K562 treated with DMSO at 1 percent for 24 hours (cell line): ENCODE measurements around the gene RTN4RL1. TPM values are rescaled to one million over a fixed set of nuclear protein-coding genes. Genes with fewer than 3 reads are reported as not detected.

ENCODE experiments used
- total RNA-seq: library from RNA; unstranded; fragments of 300-600 nt; gene quantifications from 2 replicates; pipeline ENCODE4 v1.2.3, GENCODE V29; 2022; ENCODE audit warnings: low read depth; ENCODE audit not compliant: insufficient read depth

RTN4RL1 gene, protein sequence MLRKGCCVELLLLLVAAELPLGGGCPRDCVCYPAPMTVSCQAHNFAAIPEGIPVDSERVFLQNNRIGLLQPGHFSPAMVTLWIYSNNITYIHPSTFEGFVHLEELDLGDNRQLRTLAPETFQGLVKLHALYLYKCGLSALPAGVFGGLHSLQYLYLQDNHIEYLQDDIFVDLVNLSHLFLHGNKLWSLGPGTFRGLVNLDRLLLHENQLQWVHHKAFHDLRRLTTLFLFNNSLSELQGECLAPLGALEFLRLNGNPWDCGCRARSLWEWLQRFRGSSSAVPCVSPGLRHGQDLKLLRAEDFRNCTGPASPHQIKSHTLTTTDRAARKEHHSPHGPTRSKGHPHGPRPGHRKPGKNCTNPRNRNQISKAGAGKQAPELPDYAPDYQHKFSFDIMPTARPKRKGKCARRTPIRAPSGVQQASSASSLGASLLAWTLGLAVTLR
- total RNA-seq = 0.08 TPM in 1 of 2 replicates, not detected in the other

GRCh38 chr17:2025220-2025621 lies at the start of gene RTN4RL1:
TSS of gene RTN4RL1 (minus strand) at chr17:2025334. CDS start at chr17:2024865, 469 bp downstream.

GRCh38 chr17:2054512-2055291 lies 29.6 kb upstream of the RTN4RL1 start, which contains the start of gene HIC1:
TSS of gene HIC1 (plus strand) at chr17:2055103. CDS start at chr17:2056691, 1,588 bp downstream.

DNA sequence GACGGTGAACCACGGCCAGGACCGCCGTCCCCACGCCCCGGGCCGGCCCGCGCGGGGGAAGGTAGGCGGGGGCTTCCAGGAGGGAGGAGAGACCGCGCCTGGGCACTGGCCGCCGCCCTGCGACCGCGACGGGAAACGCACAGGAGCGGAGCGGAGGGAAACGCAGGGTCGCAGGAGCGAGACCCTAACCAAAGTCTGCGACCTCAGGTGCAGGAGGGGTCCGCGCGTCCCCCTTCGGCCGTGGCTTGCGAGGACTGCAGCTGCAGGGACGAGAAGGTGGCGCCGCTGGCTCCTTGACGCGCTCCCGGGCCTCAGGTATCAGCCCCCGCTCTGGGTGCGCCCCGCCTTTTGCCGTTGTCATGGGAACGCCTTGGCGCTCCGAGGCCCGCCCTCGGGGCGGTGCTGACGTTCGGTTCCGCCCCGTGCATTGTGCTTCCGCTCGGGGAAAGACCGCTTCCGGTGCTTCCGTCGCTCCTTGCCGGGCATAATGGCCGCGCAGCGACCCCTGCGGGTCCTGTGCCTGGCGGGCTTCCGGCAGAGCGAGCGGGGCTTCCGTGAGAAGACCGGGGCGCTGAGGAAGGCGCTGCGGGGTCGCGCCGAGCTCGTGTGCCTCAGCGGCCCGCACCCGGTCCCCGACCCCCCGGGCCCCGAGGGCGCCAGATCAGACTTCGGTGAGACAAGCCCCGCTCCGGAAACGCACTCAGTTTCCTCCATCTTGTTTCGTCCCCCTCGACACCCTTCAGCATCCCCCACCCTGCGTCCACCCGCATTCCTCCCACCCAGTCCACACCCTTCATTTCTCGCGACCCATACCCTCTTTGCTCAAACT lies 16.6 kb upstream of the RTN4RL1 start, which contains the start of gene OVCA2:
Gene OVCA2, plus strand, starts transcription at position 462 of the 829 bp plus-strand sequence. Its CDS starts 26 bp downstream, at position 488.

DNA sequence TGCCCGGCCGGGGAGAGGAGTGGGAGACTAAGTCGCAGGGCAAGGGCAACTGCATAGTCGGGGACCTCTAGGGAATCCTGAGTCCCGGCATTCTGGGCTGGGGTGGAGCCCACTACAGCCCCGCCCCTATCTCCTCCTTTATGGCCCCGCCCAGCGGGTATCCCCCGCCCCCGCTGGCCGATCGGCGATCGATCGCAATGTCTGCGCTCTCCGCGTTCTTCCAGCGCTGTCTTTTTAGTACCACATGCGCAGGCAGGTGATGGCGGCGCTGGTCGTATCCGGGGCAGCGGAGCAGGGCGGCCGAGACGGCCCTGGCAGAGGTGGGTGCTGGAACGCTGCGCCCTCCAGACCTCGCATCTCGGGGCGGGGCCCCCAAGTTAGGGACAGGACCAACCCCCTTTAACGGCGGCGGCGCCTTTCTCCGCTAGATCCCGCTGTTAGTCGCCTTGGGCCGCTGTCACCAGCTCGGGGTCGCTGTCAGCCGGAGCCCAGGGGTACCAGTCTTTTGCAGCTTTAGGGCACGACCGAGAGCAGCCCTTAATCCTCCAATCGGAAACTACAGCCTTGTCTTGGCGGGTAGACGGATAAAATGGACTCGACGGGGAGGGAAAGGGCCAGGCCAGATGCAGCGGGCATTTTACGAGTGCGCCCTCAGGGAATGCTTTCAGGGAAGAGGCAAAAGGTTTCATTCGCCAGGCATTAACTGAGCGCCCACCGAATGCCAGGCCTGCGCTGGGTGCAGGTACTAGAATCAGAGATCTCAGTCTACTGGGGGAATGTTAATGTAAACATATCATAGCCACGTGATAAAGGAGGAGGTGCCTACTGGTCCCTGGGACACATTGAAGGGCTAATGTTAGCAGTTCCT lies 5.0 kb upstream of the RTN4RL1 start, which contains the start of gene DPH1:
Gene DPH1, plus strand, starts transcription at position 243 of the 868 bp plus-strand sequence. Its CDS starts 17 bp downstream, at position 260.

Other genes with a start within 250 kb of the RTN4RL1 start
- gene SMYD4, start 195.4 kb downstream of the RTN4RL1 start, total RNA-seq = 7.8 and 9.6 TPM in 2 replicates
- gene RPA1, start 195.3 kb downstream of the RTN4RL1 start, total RNA-seq = 46.0 and 50.0 TPM in 2 replicates
- 20.2 and 21.3 TPM in 2 replicates for gene DPH1, start 4.8 kb upstream of the RTN4RL1 start, total RNA-seq
- 36.8 and 39.1 TPM in 2 replicates for gene OVCA2, start 16.7 kb upstream of the RTN4RL1 start, total RNA-seq
- 0.34 and 0.57 TPM in 2 replicates for gene HIC1, start 29.8 kb upstream of the RTN4RL1 start, total RNA-seq